Globus pallidus (tissue), 1 donor: ENCODE results near the gene IKBKE.

Source experiments
- DNase-seq: peaks from one replicate; pipeline ENCODE4 v3.0.0-alpha.2; 2015; ENCODE audit warnings: low spot score

Gene IKBKE

DNA sequence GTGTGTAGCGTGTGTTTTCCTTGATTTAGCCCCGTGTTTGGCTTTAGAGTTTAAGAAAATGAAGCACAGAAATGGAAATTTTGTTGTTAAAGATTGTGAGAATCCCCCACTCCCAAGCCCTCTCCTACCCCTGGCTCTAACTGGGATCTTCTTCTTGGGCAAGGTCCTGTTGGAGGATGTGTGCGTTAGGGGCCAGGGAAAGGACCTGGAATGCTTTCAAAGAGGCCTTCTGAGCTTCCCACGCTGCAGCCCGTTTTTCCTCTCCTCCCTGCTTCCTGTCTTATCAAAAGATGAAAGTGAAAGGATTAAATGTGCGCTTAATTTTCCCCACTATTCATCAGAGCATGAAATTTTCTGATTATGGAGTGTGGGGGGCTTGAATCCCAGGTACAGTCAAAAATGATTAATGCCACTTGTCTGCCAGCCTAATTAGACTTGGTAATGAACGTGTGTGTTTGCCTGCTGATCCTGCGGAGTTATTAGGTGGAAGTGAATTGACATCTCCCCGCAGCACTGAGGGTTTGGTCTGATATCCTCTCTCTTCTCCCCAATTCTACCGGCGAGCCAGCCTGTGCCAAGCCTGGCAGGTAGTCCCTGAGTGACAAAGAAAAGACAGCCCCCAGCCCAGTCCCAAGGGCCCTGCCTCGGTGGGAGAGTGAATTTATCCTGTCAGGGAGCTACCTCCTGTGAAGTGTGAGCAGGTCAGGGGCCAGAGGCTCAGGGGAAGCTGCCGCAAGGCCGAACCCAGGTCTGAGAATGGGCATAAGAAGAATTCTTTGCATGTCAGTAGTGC is 42.0 kb downstream of the IKBKE start:
- DNase-seq: no peak

- no peak for DNase-seq
Observed at GRCh38 chr1:206512851-206513180, 42.5 kb downstream of the IKBKE start.

- DNase-seq: no peak
Observed at GRCh38 chr1:206513312-206514111, 43.2 kb downstream of the IKBKE start.

- DNase-seq: no peak
Observed at GRCh38 chr1:206514813-206515387, 44.6 kb downstream of the IKBKE start.

- no peak for DNase-seq
Observed at GRCh38 chr1:206516728-206516990, 46.4 kb downstream of the IKBKE start.

DNA sequence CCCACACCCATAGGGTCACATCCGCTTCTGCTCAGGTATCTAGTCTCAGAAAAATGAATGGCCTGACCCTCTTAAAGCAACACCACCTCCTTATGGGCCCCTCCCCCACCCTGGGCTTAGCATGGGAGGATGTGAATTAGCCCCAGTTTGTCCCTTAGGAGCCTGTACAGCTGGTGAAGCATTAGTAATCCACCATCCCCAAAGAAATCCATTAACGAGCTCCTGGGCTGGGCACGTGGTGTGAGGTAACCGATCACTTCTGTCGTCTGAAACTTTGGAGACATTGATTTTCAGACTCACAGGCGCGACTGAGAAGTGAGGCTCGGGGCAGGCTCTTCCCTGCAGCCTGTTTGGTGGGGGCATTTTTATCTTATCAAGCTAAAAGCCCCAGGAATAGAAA is 47.5 kb downstream of the IKBKE start:
- no peak for DNase-seq

DNA sequence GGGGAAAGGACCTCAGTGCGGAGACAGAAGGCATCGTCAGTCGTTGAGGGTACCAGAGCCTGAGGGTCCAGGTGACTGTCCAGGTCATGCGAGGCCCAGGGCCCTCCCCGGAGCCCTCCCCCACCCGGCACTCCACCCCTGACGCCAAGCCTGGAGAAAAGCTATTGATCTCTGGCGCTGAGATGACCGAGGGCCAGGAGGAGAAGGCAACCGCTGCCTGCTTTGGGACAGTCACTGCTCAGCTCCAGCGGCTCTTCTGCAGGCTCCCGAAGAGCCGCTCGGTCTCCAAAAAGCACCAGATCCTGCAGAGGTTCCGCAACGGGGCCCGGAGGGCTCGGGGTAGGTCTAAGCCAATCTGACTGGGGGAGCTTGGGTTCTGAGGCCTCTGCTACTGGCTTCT is 47.9 kb downstream of the IKBKE start:
- no peak for DNase-seq

DNA sequence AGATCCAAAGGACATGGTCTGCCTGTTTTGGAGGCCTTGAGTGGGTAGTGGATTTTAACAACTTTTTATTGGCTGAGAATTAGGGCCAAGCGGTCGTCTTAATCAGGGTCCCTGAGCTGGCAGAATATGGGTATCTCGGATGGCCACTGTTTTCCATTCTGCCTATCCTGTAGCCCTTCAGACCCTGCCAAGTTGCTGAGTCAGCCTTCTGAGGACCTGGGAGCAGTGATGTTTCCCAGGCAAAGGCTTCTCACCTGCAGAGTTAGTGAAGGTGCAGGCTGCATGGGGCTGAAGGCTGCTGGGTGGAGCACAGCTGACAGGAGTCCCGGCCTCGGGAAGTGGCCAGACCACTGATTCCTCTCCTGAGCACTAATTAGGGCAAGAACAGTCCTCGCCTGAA is 48.5 kb downstream of the IKBKE start:
- DNase-seq: no peak

GRCh38 chr1:206521127-206521526 is 50.9 kb downstream of the IKBKE start:
- no peak for DNase-seq

- DNase-seq: no peak
Observed at GRCh38 chr1:206521694-206522402, 51.6 kb downstream of the IKBKE start.

GRCh38 chr1:206524739-206525364 is 54.6 kb downstream of the IKBKE start:
- DNase-seq: no peak

GRCh38 chr1:206526064-206526911 is 56.0 kb downstream of the IKBKE start:
- no peak for DNase-seq

GRCh38 chr1:206529425-206529824 is 59.1 kb downstream of the IKBKE start:
- DNase-seq: no peak

DNA sequence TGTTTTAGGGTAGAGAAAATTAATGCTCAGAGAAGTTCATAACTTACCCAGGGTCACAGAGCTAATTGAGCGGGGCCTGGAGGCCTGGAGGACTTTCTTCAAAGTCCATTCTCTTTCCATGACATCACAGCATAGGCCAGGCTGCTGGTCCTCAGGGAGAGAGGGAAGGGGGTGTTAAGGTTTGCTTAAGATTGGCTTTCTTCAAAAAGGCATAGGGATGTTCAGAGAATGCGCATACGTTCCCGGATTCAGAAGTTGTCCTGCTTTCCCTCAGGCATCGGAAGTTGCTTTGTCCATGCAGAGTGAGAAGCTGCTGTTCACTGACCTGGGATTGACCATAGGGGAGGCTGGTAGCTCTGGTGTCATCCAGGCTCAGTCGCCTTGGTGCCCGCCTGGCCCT is 62.1 kb downstream of the IKBKE start:
- no peak for DNase-seq

DNA sequence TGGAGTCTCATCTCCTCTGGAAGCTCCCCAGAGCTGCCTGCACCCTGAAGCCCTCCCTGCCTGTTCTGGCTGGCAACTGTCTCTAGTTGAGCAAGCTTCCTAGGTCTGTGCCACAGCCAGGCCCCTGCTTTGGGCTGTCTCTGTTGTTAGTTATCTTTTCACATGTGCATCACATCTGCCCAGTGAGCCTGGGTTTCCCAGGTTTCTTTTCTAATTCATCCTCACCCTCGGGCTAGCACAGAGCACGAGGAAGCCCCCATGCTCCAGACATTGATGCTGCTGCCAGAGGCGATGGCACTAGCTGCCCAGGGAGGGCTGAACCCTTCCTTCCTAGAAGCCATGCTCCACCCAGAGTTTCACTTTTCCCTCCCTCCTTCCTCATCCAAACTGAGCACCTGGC is 64.3 kb downstream of the IKBKE start:
- DNase-seq: no peak

GRCh38 chr1:206535853-206536188 is 65.5 kb downstream of the IKBKE start:
- no peak for DNase-seq

- DNase-seq: no peak
Observed at GRCh38 chr1:206537141-206537540, 66.9 kb downstream of the IKBKE start.

DNA sequence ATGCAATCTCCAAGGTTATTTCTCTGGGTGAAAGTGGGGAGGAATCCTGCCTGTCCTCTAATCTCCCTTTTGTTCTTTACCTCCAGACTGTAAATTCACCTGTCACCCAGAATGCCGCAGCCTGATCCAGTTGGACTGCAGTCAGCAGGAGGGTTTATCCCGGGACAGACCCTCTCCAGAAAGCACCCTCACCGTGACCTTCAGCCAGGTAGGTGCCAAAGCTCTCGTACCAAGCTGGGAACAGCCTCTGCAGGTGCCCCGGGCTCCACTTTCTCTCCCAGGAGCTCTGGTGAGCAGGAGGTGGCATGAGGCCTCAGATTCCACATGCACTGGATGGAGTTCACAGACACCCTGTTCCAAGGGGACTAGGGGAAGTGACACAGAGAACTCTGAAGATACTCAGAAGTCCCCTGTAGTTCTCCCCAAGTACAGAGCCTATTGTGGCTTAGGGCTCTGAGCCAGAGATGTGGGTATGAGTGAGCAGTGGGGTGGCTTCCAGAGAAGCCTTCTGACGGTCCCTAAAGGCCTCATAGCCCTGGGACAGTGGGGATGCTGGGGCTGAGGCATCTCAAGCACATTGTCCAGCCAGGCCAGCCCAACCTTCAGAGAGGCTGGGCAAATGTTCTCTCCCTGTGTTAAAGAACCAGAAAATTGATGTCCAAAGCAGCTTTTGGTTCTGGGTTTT is 68.0 kb downstream of the IKBKE start:
- no peak for DNase-seq

DNA sequence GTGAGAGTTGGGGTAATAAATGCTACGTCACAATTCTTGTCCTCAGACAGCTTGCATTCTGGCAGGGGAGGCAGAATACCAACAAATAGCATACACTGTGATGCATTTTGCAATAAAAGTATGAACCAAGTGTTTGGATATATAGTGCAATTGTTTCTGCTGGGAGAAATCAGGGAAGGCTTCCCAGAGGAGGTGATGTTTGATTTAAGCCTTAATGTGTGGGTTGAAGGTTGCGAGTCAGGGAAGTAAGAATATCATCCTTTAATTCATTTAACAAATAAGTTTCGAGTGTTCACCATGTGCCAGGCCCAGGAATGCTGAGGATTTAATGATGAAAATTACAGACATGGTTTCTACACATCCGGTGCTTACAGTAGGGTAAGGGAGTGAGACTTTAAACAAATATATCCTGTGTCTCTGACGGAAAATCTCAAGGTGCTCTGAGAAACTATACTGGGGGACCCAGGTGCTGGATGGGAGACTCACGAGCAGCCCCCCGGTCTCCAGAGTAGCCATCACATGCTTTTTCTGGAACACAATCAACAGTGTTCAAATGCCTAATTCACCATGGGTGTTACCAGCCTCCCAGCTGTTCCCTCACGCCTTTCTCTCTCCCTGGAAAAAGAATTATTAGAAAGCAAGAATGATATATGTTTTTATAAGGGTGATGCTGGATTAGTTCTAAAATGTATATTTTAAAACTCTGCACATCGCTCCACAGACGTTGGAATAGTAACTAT is 68.8 kb downstream of the IKBKE start:
- no peak for DNase-seq

DNA sequence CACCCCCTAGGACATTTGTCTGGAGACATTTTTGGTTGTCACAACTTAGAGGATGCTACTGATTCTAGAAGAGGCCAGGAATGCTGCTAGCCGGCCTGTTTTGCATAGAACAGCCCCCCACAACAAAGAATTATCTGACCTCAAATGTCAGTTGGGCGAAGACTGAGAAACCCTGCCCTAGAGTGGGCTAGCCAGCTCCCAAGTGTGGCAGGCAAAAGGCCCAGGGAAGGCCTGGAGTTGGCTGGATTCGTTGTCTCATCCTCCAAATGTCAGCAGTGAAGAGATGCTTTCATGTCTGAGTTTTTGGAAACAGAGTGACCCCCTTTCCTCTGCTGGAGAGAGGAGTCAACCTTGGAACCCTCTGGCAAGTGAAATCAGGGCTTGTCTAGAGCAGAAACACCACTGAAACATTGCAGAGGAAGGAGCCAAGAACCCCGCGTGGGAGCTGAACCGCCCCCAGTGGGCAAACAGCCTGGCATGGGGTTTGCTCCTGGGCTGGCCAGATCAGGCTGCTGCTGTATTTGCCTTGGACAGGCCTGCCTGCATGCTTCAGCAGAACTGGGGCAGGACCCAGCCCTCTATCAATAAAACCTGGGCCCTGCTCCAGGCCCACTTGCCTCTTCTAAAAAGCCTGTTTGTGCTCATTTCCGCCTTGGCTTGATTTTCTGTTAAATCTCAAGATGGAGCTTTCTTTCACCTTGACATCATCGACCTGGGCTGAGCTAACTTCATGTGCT is 69.9 kb downstream of the IKBKE start:
- peak; percentile 33 for DNase-seq
